Activated CD4-positive, alpha-beta T cell treated with anti-CD3 and anti-CD28 coated beads, Interleukin-2, Interleukin-6, amounts not matched to agents 100 ng/mL and 50 ng/mL, durations not matched to agents 16 hours and 8 hours (primary cell): ENCODE results near the gene MDH1.
A peak's percentile ranks its signal among the peaks of the same experiment; 100 is the strongest.

Experiments
- DNase-seq: peaks from one replicate; pipeline ENCODE4 v3.0.0-alpha.2; 2020

The MDH1 gene

GRCh38 chr2:63639344-63639743 lies 50.6 kb downstream of the MDH1 start:
- no peak for DNase-seq

GRCh38 chr2:63642946-63643345 lies 54.2 kb downstream of the MDH1 start:
- DNase-seq: no peak

GRCh38 chr2:63643486-63643885 lies 54.7 kb downstream of the MDH1 start:
- DNase-seq: no peak

GRCh38 chr2:63648632-63649031 lies 59.9 kb downstream of the MDH1 start:
- DNase-seq: no peak

GRCh38 chr2:63649829-63650228 lies 61.1 kb downstream of the MDH1 start:
- no peak for DNase-seq

- no peak for DNase-seq
Observed at GRCh38 chr2:63650756-63651155, 62.0 kb downstream of the MDH1 start.

- DNase-seq: no peak
Observed at GRCh38 chr2:63651356-63651755, 62.6 kb downstream of the MDH1 start.

- DNase-seq: no peak
Observed at GRCh38 chr2:63651861-63652651, 63.3 kb downstream of the MDH1 start.

- no peak for DNase-seq
Observed at GRCh38 chr2:63652652-63652985, 63.9 kb downstream of the MDH1 start.

GRCh38 chr2:63654959-63655358 lies 66.2 kb downstream of the MDH1 start:
- DNase-seq: peak; percentile 67
